Measurements from ENCODE around the gene SLC9A2. TPM values are rescaled to one million over a fixed set of nuclear protein-coding genes. Genes with fewer than 3 reads are reported as not detected.

SLC9A2 gene
- total RNA-seq, 5 donors from 2014 or later (not counting 1 experiment from before 2014, with no cell fraction given) = not detected

- Mint-ChIP-seq H3K4me1 (peaks cover 0 to 10% (median 3%) of the 10 kb centered on the region in 3 donors), H3K9me3 (no peaks in the 10 kb centered on the region), H3K36me3 (no peaks in the 10 kb centered on the region), H3K27me3 (peaks cover 7 to 15% of the 10 kb centered on the region in 2 donors), H3K4me3 (no peak overlapping the region), H3K27ac (no peak overlapping the region)
- H3K36me3 ChIP-seq (ENCODE audit: control insufficient read depth in 2 of 2, extremely low read depth in 1 of 2, insufficient read depth in 1 of 2, low read length in 1 of 2) = no peaks in the 10 kb centered on the region
- POLR2A ChIA-PET = no interaction called here
- peaks cover 0 to 3% of the 10 kb centered on the region in 2 experiments for H3K27me3 ChIP-seq (replicated peaks in 1 of 2; ENCODE audit: control insufficient read depth in 2 of 2, extremely low read depth in 1 of 2, insufficient read depth in 2 of 2, low read length in 1 of 2)
- H3K27ac ChIP-seq (ENCODE audit: low read length) = no peak overlapping the region
- no peaks in the 10 kb centered on the region for H3K9me3 ChIP-seq
- 26% methylated on average over 2 of the region's 2 CpGs for WGBS (ENCODE audit: insufficient coverage)
- H3K4me1 ChIP-seq (ENCODE audit: control insufficient read depth in 1 of 2, extremely low read depth in 1 of 2, insufficient read depth in 2 of 2, low read length in 2 of 2) = peaks cover 0 to 2% of the 10 kb centered on the region in 2 experiments
- DNase-seq (no peak), ATAC-seq (replicated peaks in 1 of 4) (no peak)
- H3K4me3 ChIP-seq (ENCODE audit: control insufficient read depth in 1 of 2, extremely low read depth in 1 of 2, low read length in 1 of 2) = no peak overlapping the region
- CTCF ChIA-PET = no interaction called here
Measured at GRCh38 chr2:102652126-102652525, 32.8 kb downstream of the SLC9A2 start.

- ATAC-seq (replicated peaks in 1 of 4) (no peak), DNase-seq (no peak)
- ChIA-PET CTCF (no interaction called here), POLR2A (no interaction called here)
- peaks cover under 1 to 2% of the 10 kb centered on the region in 2 experiments for H3K4me1 ChIP-seq (ENCODE audit: control insufficient read depth in 1 of 2, extremely low read depth in 1 of 2, insufficient read depth in 2 of 2, low read length in 2 of 2)
- no peak overlapping the region for H3K4me3 Mint-ChIP-seq
- peaks cover 0 to 4% of the 10 kb centered on the region in 2 experiments for H3K27me3 ChIP-seq (replicated peaks in 1 of 2; ENCODE audit: control insufficient read depth in 2 of 2, extremely low read depth in 1 of 2, insufficient read depth in 2 of 2, low read length in 1 of 2)
- H3K27ac Mint-ChIP-seq = no peak overlapping the region
- H3K9me3 ChIP-seq = no peaks in the 10 kb centered on the region
- H3K4me3 ChIP-seq (ENCODE audit: control insufficient read depth in 1 of 2, extremely low read depth in 1 of 2, low read length in 1 of 2) = no peak overlapping the region
- H3K36me3 ChIP-seq (ENCODE audit: control insufficient read depth in 2 of 2, extremely low read depth in 1 of 2, insufficient read depth in 1 of 2, low read length in 1 of 2) = no peaks in the 10 kb centered on the region
- 59% methylated on average over 6 of the region's 7 CpGs for WGBS (ENCODE audit: insufficient coverage)
- no peaks in the 10 kb centered on the region for H3K36me3 Mint-ChIP-seq
- no peaks in the 10 kb centered on the region for H3K9me3 Mint-ChIP-seq
- no peak overlapping the region for H3K27ac ChIP-seq (ENCODE audit: low read length)
- peaks cover 7 to 8% (median 7%) of the 10 kb centered on the region in 3 donors for H3K4me1 Mint-ChIP-seq
- peaks cover 4 to 8% of the 10 kb centered on the region in 2 donors for H3K27me3 Mint-ChIP-seq
Measured at GRCh38 chr2:102657770-102658169, 38.4 kb downstream of the SLC9A2 start.

DNA sequence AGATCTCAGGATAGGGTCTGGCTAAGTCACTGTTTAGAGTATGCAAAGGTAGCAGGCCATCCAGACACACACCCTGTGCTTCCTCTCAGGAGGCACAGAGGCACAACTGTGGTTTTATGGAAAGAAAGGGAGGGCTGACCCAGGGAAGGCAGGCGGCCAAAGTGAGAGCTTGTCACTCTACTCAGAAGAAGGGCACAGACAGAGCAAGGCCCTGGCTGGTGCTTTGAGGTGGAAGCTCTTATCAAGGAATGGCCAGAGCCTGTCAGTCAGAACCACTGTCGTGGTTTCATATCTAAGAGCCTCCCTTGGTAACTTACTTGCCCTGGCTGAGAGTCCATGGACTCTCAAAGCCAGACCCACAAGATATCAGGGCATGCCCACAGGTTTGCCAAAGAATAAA lies 40.7 kb downstream of the SLC9A2 start:
- ATAC-seq (replicated peaks in 1 of 4) = no peak
- Histone ChIP-seq H3K27me3 (replicated peaks in 1 of 2; ENCODE audit: control insufficient read depth in 2 of 2, extremely low read depth in 1 of 2, insufficient read depth in 2 of 2, low read length in 1 of 2) (peaks cover 0 to 4% of the 10 kb centered on the region in 2 experiments), H3K36me3 (ENCODE audit: control insufficient read depth in 2 of 2, extremely low read depth in 1 of 2, insufficient read depth in 1 of 2, low read length in 1 of 2) (no peaks in the 10 kb centered on the region), H3K4me3 (ENCODE audit: control insufficient read depth in 1 of 2, extremely low read depth in 1 of 2, low read length in 1 of 2) (no peak overlapping the region), H3K9me3 (no peaks in the 10 kb centered on the region), H3K27ac (ENCODE audit: low read length) (no peak overlapping the region), H3K4me1 (ENCODE audit: control insufficient read depth in 1 of 2, extremely low read depth in 1 of 2, insufficient read depth in 2 of 2, low read length in 2 of 2) (peaks cover 3 to 8% of the 10 kb centered on the region in 2 experiments)
- Mint-ChIP-seq H3K9me3 (no peaks in the 10 kb centered on the region), H3K27me3 (peaks cover 0 to 4% of the 10 kb centered on the region in 2 donors), H3K36me3 (no peaks in the 10 kb centered on the region), H3K4me1 (peaks cover 13 to 22% (median 13%) of the 10 kb centered on the region in 3 donors), H3K27ac (no peak overlapping the region), H3K4me3 (no peak overlapping the region)
- POLR2A ChIA-PET = no interaction called here
- CTCF ChIA-PET = no interaction called here
- DNase-seq = no peak
- 80% methylated on average over 1 of the region's 2 CpGs for WGBS (ENCODE audit: insufficient coverage)

GRCh38 chr2:102660574-102660973 lies 41.2 kb downstream of the SLC9A2 start:
- POLR2A ChIA-PET = no interaction called here

DNA sequence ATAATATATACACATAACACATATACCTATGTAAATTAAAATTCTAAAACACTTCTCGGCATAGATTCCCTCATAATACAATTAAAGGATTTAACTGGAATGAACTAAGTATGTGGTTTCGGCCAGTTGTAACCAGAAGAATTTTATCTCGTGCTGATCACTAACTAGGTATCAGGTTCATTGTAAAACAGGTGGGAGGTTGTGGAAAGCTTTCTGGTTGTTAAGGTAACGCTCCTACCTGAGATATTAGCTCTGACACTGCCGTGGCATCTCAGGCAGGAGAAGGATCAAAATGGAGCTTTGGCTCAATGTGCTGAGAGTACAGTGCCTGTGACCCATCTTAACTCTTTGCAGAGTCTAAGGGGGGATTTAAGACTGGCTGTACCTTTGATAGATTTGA lies 42.5 kb downstream of the SLC9A2 start:
- 85% methylated on average over 2 of the region's 5 CpGs for WGBS (ENCODE audit: insufficient coverage)
- Mint-ChIP-seq H3K27ac (no peak overlapping the region), H3K4me3 (no peak overlapping the region), H3K36me3 (no peaks in the 10 kb centered on the region), H3K27me3 (no peaks in the 10 kb centered on the region), H3K4me1 (peaks cover 13 to 24% (median 13%) of the 10 kb centered on the region in 3 donors), H3K9me3 (no peaks in the 10 kb centered on the region)
- Histone ChIP-seq H3K36me3 (ENCODE audit: control insufficient read depth in 2 of 2, extremely low read depth in 1 of 2, insufficient read depth in 1 of 2, low read length in 1 of 2) (no peaks in the 10 kb centered on the region), H3K9me3 (no peaks in the 10 kb centered on the region), H3K4me3 (ENCODE audit: control insufficient read depth in 1 of 2, extremely low read depth in 1 of 2, low read length in 1 of 2) (no peak overlapping the region), H3K27ac (ENCODE audit: low read length) (no peak overlapping the region), H3K4me1 (ENCODE audit: control insufficient read depth in 1 of 2, extremely low read depth in 1 of 2, insufficient read depth in 2 of 2, low read length in 2 of 2) (peaks cover 3 to 8% of the 10 kb centered on the region in 2 experiments), H3K27me3 (replicated peaks in 1 of 2; ENCODE audit: control insufficient read depth in 2 of 2, extremely low read depth in 1 of 2, insufficient read depth in 2 of 2, low read length in 1 of 2) (peaks cover 0 to 4% of the 10 kb centered on the region in 2 experiments)
- POLR2A ChIA-PET = no interaction called here
- ATAC-seq (replicated peaks in 1 of 4) (no peak), DNase-seq (no peak)
- CTCF ChIA-PET = no interaction called here

More at GRCh38 chr2:102660574-102660973, 41.2 kb downstream of the SLC9A2 start:
- peaks cover 0 to 4% of the 10 kb centered on the region in 2 experiments for H3K27me3 ChIP-seq (replicated peaks in 1 of 2; ENCODE audit: control insufficient read depth in 2 of 2, extremely low read depth in 1 of 2, insufficient read depth in 2 of 2, low read length in 1 of 2)
- H3K4me3 ChIP-seq (ENCODE audit: control insufficient read depth in 1 of 2, extremely low read depth in 1 of 2, low read length in 1 of 2) = no peak overlapping the region
- H3K4me1 Mint-ChIP-seq = peaks cover 13 to 24% (median 13%) of the 10 kb centered on the region in 3 donors
- no peaks in the 10 kb centered on the region for H3K9me3 Mint-ChIP-seq
- DNase-seq (no peak), ATAC-seq (replicated peaks in 1 of 4) (no peak)
- no peaks in the 10 kb centered on the region for H3K36me3 Mint-ChIP-seq
- no peak overlapping the region for H3K27ac ChIP-seq (ENCODE audit: low read length)
- 92% methylated on average over 4 of the region's 6 CpGs for WGBS (ENCODE audit: insufficient coverage)
- CTCF ChIA-PET = no interaction called here
- no peak overlapping the region for H3K27ac Mint-ChIP-seq
- no peaks in the 10 kb centered on the region for H3K36me3 ChIP-seq (ENCODE audit: control insufficient read depth in 2 of 2, extremely low read depth in 1 of 2, insufficient read depth in 1 of 2, low read length in 1 of 2)
- peaks cover 0 to 4% of the 10 kb centered on the region in 2 donors for H3K27me3 Mint-ChIP-seq
- H3K9me3 ChIP-seq = no peaks in the 10 kb centered on the region
- H3K4me1 ChIP-seq (ENCODE audit: control insufficient read depth in 1 of 2, extremely low read depth in 1 of 2, insufficient read depth in 2 of 2, low read length in 2 of 2) = peaks cover 3 to 8% of the 10 kb centered on the region in 2 experiments
- no peak overlapping the region for H3K4me3 Mint-ChIP-seq

DNA sequence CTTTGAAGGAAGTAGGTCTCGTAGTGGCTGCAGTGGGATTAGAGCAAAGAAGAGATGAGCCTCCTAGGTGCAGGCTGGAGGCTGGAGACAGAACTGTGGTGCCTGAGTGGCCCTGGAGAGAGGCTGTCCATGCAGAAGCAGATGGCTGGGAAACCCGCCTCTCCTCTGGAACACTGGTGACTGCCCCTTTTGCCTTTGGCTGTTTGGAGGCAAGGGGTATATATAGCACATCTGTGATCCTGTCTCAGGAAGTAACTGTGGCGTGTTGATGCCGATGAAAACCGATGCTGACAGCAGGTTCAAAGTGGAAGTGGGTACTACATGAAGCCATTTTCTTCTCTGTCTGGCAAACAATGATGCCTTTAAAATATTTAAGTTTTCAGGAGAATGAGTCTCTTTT lies 43.5 kb downstream of the SLC9A2 start:
- Histone ChIP-seq H3K36me3 (ENCODE audit: control insufficient read depth in 2 of 2, extremely low read depth in 1 of 2, insufficient read depth in 1 of 2, low read length in 1 of 2) (no peaks in the 10 kb centered on the region), H3K27ac (ENCODE audit: low read length) (no peak overlapping the region), H3K27me3 (replicated peaks in 1 of 2; ENCODE audit: control insufficient read depth in 2 of 2, extremely low read depth in 1 of 2, insufficient read depth in 2 of 2, low read length in 1 of 2) (peaks cover 0 to 4% of the 10 kb centered on the region in 2 experiments), H3K4me1 (ENCODE audit: control insufficient read depth in 1 of 2, extremely low read depth in 1 of 2, insufficient read depth in 2 of 2, low read length in 2 of 2) (peaks cover 3 to 8% of the 10 kb centered on the region in 2 experiments), H3K9me3 (no peaks in the 10 kb centered on the region), H3K4me3 (ENCODE audit: control insufficient read depth in 1 of 2, extremely low read depth in 1 of 2, low read length in 1 of 2) (no peak overlapping the region)
- peak in 1 of 35 experiments; percentile 5 for DNase-seq
- peak overlapping the region in 1 of 3 donors; percentile 1 for H3K4me3 Mint-ChIP-seq
- peaks cover 13 to 24% (median 13%) of the 10 kb centered on the region in 3 donors for H3K4me1 Mint-ChIP-seq
- no peaks in the 10 kb centered on the region for H3K9me3 Mint-ChIP-seq
- 24% methylated on average over 5 of the region's 5 CpGs for WGBS (ENCODE audit: insufficient coverage)
- CTCF ChIA-PET = no interaction called here
- H3K27me3 Mint-ChIP-seq = no peaks in the 10 kb centered on the region
- POLR2A ChIA-PET = no interaction called here
- H3K27ac Mint-ChIP-seq = peak overlapping the region in 1 of 2 donors; percentile 11
- peak in 3 of 4 experiments; percentile 30 to 55 (median 44) for ATAC-seq (replicated peaks in 1 of 4)
- H3K36me3 Mint-ChIP-seq = no peaks in the 10 kb centered on the region

- Histone ChIP-seq H3K4me3 (ENCODE audit: control insufficient read depth in 1 of 2, extremely low read depth in 1 of 2, low read length in 1 of 2) (no peak overlapping the region), H3K4me1 (ENCODE audit: control insufficient read depth in 1 of 2, extremely low read depth in 1 of 2, insufficient read depth in 2 of 2, low read length in 2 of 2) (peaks cover 3 to 8% of the 10 kb centered on the region in 2 experiments), H3K27me3 (replicated peaks in 1 of 2; ENCODE audit: control insufficient read depth in 2 of 2, extremely low read depth in 1 of 2, insufficient read depth in 2 of 2, low read length in 1 of 2) (peaks cover 0 to 4% of the 10 kb centered on the region in 2 experiments), H3K9me3 (no peaks in the 10 kb centered on the region), H3K36me3 (ENCODE audit: control insufficient read depth in 2 of 2, extremely low read depth in 1 of 2, insufficient read depth in 1 of 2, low read length in 1 of 2) (no peaks in the 10 kb centered on the region), H3K27ac (ENCODE audit: low read length) (no peak overlapping the region)
- Mint-ChIP-seq H3K4me3 (peak overlapping the region in 1 of 3 donors; percentile 1), H3K36me3 (no peaks in the 10 kb centered on the region), H3K27me3 (no peaks in the 10 kb centered on the region), H3K27ac (no peak overlapping the region), H3K9me3 (no peaks in the 10 kb centered on the region), H3K4me1 (peaks cover 13 to 24% (median 13%) of the 10 kb centered on the region in 3 donors)
- no peak for DNase-seq
- ATAC-seq (replicated peaks in 1 of 4) = no peak
- ChIA-PET POLR2A (no interaction called here), CTCF (no interaction called here)
- 100% methylated on average over 2 of the region's 3 CpGs for WGBS (ENCODE audit: insufficient coverage)
Measured at GRCh38 chr2:102663381-102663780, 44.0 kb downstream of the SLC9A2 start.

Data from T-cell (primary cell).